ENCODE data around the gene HOXC5.

The HOXC5 gene

GRCh38 chr12:53985692-53985993 is 47.2 kb upstream of the HOXC5 start:
- no peak overlapping the region for H3K27ac ChIP-seq
- no peak overlapping the region for H3K9ac ChIP-seq

GRCh38 chr12:53985994-53986685 is 46.7 kb upstream of the HOXC5 start:
- Histone ChIP-seq H3K9ac (no peak overlapping the region), H3K4me3 (ENCODE audit: low read depth, low read length) (no peak overlapping the region), H3K27ac (no peak overlapping the region), H3K79me2 (no peaks in the 10 kb centered on the region), H3K36me3 (ENCODE audit: control insufficient read depth, insufficient read depth, low read length) (no peaks in the 10 kb centered on the region), H3K27me3 (ENCODE audit: control insufficient read depth, insufficient read depth, low read length) (peaks cover 39% of the 10 kb centered on the region), H3K4me1 (no peaks in the 10 kb centered on the region), H3K4me2 (ENCODE audit: low read length) (peak overlapping the region; percentile 35), H2AFZ (no peak overlapping the region), H3K9me3 (ENCODE audit: control insufficient read depth, low read length) (no peaks in the 10 kb centered on the region)
- TF ChIP-seq, protein P1, sequence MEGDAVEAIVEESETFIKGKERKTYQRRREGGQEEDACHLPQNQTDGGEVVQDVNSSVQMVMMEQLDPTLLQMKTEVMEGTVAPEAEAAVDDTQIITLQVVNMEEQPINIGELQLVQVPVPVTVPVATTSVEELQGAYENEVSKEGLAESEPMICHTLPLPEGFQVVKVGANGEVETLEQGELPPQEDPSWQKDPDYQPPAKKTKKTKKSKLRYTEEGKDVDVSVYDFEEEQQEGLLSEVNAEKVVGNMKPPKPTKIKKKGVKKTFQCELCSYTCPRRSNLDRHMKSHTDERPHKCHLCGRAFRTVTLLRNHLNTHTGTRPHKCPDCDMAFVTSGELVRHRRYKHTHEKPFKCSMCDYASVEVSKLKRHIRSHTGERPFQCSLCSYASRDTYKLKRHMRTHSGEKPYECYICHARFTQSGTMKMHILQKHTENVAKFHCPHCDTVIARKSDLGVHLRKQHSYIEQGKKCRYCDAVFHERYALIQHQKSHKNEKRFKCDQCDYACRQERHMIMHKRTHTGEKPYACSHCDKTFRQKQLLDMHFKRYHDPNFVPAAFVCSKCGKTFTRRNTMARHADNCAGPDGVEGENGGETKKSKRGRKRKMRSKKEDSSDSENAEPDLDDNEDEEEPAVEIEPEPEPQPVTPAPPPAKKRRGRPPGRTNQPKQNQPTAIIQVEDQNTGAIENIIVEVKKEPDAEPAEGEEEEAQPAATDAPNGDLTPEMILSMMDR (IDR thresholded peaks at IDR 0.05): no peak

More at GRCh38 chr12:53985692-53985993, 47.2 kb upstream of the HOXC5 start:
- Histone ChIP-seq H3K9me3 (ENCODE audit: control insufficient read depth, low read length) (no peaks in the 10 kb centered on the region), H3K4me3 (ENCODE audit: low read depth, low read length) (no peak overlapping the region), H3K36me3 (ENCODE audit: control insufficient read depth, insufficient read depth, low read length) (no peaks in the 10 kb centered on the region), H2AFZ (no peak overlapping the region), H3K4me1 (no peaks in the 10 kb centered on the region), H3K4me2 (ENCODE audit: low read length) (peak overlapping the region; percentile 35), H3K79me2 (no peaks in the 10 kb centered on the region), H3K27me3 (ENCODE audit: control insufficient read depth, insufficient read depth, low read length) (peaks cover 35% of the 10 kb centered on the region)
- TF ChIP-seq, protein P1 (IDR thresholded peaks at IDR 0.05): no peak

DNA sequence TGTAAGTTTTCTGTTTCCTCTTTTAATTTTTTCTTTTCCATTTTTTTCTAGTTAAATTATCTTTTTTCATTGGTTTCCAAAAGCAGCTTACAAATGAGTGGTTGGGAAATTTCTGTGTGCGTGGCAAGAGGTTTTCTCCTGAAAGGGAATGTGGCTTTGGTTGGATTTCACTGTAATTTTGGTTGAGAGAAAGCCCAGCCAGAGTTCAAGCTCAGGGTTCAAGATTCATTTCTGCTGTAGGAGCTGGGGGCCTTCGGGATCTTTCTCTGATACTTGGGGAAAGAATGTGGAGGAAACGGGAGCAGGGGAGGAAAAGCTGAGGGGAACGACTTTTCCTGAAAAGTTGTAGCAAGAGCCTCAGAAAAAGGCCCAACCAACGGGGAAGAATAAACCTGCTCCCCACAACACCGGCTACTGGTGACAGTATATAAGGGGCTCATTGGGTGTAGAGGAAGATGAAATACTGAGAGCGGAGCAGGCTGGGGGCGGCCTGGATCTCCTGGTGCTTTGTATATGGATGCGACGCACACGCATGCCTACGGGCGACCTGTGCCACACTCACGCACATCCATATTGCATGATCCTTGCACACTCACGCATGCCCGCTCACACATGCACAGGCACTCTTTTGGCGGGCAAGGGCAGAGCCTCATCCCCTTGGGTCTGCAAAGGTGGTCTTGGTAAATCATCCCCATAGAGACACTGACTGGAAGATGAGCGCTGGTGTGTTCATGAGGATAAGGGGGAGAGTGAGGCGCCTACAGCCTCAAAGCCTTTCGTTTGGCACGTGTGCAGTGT is 46.0 kb upstream of the HOXC5 start:
- Histone ChIP-seq H3K4me1 (no peaks in the 10 kb centered on the region), H3K9me3 (ENCODE audit: control insufficient read depth, low read length) (no peaks in the 10 kb centered on the region), H3K27ac (no peak overlapping the region), H3K79me2 (no peaks in the 10 kb centered on the region), H3K4me2 (ENCODE audit: low read length) (no peak overlapping the region), H2AFZ (no peak overlapping the region), H3K27me3 (ENCODE audit: control insufficient read depth, insufficient read depth, low read length) (peaks cover 36% of the 10 kb centered on the region), H3K4me3 (ENCODE audit: low read depth, low read length) (no peak overlapping the region), H3K36me3 (ENCODE audit: control insufficient read depth, insufficient read depth, low read length) (no peaks in the 10 kb centered on the region), H3K9ac (no peak overlapping the region)
- TF ChIP-seq, protein P1 (IDR thresholded peaks at IDR 0.05): no peak

GRCh38 chr12:53987787-53988230 is 45.0 kb upstream of the HOXC5 start:
- Histone ChIP-seq H3K27me3 (ENCODE audit: control insufficient read depth, insufficient read depth, low read length) (peaks cover 35% of the 10 kb centered on the region), H2AFZ (no peak overlapping the region), H3K36me3 (ENCODE audit: control insufficient read depth, insufficient read depth, low read length) (no peaks in the 10 kb centered on the region), H3K79me2 (no peaks in the 10 kb centered on the region), H3K4me2 (ENCODE audit: low read length) (no peak overlapping the region), H3K27ac (no peak overlapping the region), H3K4me1 (no peaks in the 10 kb centered on the region), H3K4me3 (ENCODE audit: low read depth, low read length) (no peak overlapping the region), H3K9ac (no peak overlapping the region), H3K9me3 (ENCODE audit: control insufficient read depth, low read length) (no peaks in the 10 kb centered on the region)
- TF ChIP-seq, protein P1 (IDR thresholded peaks at IDR 0.05): no peak

Measured in parathyroid adenoma (tissue), 2 donors.